GM12865 (cell line): ENCODE data around the gene MYO1D.

Source experiments
- DNase-seq: peaks from one replicate; pipeline ENCODE4 v3.0.0; 2010; ENCODE audit warnings: low read depth
- H3K4me3 ChIP-seq: 2 replicates; pipeline ENCODE4 v1.5.1; 2011; ENCODE audit warnings: mild to moderate bottlenecking, low read depth, low read length, control low read depth
- CTCF ChIP-seq: IDR thresholded peaks from 2 replicates; pipeline ENCODE4 v1.5.1; 2011; ENCODE audit warnings: low read length, control low read depth, low read depth, inconsistent platforms; ENCODE audit not compliant: insufficient read depth; ENCODE audit errors: missing control alignments

MYO1D gene

GRCh38 chr17:32636598-32637218 is 240.2 kb downstream of the MYO1D start:
- no peak for TF ChIP-seq CTCF
- no peak for DNase-seq
- H3K4me3 ChIP-seq: no peak overlapping the region

GRCh38 chr17:32634167-32634566 is 242.8 kb downstream of the MYO1D start:
- H3K4me3 ChIP-seq: no peak overlapping the region
- TF ChIP-seq CTCF: no peak
- DNase-seq: peak; percentile 6

GRCh38 chr17:32631341-32632096 is 245.4 kb downstream of the MYO1D start:
- no peak for DNase-seq
- no peak overlapping the region for H3K4me3 ChIP-seq
- TF ChIP-seq CTCF: no peak

GRCh38 chr17:32629563-32630190 is 247.2 kb downstream of the MYO1D start:
- no peak for DNase-seq
- H3K4me3 ChIP-seq: no peak overlapping the region
- no peak for TF ChIP-seq CTCF

GRCh38 chr17:32628271-32629044 is 248.5 kb downstream of the MYO1D start:
- no peak overlapping the region for H3K4me3 ChIP-seq
- TF ChIP-seq CTCF: no peak
- DNase-seq: no peak

- TF ChIP-seq CTCF: no peak
- H3K4me3 ChIP-seq: no peak overlapping the region
- DNase-seq: no peak
Observed at GRCh38 chr17:32627239-32627996, 249.5 kb downstream of the MYO1D start.
